NK-92 treated with Interleukin-12 subunit alpha and Interleukin-12 subunit beta, amount 100 ng/mL, for 24 hours (cell line): Measurements from ENCODE around the gene CA6.
"Not testable (repeated sequence)": the region's sequence is repeated elsewhere in the genome, so short reads cannot be mapped to it uniquely, and the experiment has no call there.

Experiments
- DNase-seq: peaks from one replicate; lab custom pipeline; 2025; lab: John Stamatoyannopoulos, UW

The CA6 gene

DNA sequence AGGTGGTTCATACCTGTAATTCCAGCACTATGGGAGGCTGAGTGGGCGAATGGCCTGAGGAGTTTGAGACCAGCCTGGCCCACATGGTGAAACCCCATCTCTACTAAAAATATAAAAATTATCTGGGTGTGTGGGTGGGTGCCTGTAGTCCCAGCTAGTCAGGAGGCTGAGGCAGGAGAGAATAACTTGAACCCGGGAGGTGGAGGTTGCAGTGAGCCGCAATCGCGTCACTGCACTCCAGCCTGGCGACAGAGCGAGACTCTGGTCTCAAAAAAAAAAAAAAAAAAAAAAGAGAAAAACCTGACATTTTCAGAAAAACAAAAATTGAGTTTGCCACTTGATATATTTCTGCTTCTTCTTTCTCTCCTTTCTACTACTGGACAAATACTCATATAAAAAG lies 24.3 kb downstream of the CA6 start:
- no peak for DNase-seq

DNA sequence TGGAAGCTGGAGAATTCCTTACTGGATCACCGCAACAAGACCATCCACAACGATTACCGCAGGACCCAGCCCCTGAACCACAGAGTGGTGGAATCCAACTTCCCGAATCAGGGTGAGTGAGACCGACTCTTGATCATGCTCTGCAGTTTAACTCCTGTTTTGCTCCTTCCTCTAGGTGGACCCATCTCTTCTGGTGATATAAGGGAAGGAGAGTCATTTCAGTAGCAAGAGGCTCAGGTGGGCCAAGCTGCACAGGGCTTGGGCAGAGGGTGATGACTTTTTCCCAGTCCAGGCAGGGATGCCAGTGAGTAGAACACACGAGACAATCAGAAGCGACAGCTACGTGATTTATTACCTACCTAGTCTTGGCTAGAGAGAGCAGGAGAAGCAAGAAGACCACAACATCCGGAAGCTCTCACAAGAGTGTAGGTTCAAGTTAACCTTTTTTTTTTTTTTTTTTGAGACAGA lies 25.2 kb downstream of the CA6 start:
- no peak for DNase-seq

DNA sequence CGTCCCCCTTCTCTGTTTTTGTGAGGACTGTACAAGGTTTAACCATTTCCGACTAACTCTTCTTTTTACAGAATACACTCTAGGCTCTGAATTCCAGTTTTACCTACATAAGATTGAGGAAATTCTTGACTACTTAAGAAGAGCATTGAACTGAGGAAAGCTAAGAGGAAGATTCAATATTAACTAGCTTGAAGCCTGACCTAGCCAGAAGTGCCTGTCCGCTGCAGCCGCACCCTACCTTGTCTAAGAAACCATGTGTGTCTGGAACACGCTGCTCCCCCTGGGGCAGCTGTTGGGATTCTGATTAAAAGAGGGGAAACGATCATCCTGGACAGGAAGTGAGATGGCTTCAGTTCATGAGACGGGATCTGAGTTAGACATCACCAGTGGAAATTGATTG lies 28.9 kb downstream of the CA6 start:
- DNase-seq, result no peak

DNA sequence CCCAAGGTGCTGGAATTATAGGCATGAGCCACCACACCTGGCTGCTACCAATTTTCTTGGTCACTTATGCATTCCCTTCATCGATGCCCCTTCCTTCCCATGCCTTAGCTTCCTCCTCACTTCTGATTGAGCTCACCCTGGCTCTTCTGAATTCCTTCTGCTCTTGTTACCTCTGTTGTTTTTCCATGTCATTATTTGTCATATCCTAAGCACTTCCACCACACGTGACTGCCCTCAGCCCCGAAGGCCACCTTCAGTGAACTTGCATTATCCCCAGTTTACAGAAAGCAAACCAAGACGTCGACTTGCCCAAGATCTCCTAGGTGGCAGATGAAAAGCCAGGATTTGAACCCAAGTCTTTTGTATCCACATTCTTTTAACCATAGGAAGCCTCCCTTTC lies 30.7 kb downstream of the CA6 start:
- no peak for DNase-seq

DNA sequence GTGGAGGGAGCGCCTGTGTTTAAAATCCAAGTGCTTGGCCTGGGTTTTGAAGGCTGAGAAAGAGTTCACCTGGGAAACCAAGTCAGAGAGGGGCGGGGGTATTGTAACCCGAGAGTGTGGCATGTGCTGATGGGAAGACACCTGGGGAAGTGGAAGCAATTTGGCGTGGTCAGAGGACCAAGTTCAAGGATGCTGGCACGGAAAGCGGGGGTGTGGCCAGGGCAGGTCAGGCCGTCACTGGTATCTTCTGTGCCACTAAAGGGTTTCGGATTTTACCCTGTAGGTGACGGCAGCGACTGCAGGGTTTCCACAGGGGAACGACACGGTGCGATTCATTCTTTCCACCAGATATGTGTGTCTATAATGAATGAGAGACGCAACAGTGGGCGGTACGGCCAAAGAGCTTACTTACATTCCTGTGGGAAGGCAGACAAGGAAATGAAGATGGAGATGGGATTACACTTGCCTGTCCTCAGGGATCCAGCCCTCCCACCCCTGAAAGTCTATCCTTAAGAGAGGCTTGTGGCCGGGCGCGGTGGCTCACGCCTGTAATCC lies 31.3 kb downstream of the CA6 start:
- DNase-seq, result no peak

DNA sequence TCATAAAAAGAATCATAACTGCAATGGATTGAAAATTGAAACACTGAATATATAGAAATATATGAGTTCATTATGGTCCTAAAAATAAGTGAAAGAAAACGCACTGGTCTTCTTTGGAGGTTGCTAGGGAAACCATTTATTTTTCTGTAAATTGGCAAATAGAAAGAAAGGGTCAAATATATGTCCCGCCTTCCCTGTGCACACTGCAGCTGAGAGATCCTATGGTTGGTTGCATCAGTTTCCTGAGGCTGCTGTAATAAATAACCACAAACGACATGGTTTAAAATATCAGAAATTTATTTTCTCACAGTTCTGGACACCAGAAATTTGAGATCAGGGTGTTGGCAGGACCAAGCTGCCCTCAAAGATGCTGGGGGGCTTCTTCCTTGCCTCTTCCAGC lies 35.0 kb downstream of the CA6 start:
- no peak for DNase-seq

DNA sequence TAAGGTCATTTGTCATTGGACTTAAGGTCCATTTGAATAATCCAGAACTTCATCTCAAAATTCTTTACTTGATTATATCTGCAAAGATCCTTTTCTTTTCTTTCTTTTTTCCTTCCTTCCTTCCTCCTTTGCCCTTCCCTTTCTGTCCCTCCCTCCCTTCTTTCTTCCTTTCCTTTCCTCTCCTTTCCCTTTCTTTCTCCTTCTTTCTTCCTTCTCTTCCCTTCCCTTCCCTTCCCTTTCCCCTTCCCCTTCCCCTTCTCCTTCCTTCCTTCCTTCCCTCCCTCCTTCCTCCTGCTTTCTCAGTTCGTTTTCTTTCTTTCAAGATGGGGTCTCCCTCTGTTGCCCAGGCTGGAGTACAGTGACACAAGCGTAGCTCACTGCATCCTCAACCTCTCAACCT lies 35.5 kb downstream of the CA6 start:
- no peak for DNase-seq

DNA sequence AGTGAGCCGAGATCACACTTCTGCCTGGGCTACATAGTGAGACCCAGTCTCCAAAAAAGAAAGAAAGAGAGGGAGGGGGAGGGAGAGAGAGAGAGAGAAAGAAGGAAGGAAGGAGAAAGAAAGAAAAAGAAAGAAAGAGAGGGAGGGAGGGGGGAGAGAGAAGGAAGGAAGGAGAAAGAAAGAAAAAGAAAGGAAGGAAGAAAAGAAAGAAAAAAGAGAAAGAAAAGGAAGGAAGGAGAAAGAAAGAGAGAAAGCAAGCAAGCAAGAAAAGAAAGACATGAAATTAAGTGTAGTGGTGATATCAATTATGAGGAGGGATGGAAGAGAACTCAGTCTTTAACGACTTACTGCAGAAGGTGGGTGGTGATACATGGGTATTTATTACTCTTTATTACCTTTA lies 38.5 kb downstream of the CA6 start:
- no peak for DNase-seq

DNA sequence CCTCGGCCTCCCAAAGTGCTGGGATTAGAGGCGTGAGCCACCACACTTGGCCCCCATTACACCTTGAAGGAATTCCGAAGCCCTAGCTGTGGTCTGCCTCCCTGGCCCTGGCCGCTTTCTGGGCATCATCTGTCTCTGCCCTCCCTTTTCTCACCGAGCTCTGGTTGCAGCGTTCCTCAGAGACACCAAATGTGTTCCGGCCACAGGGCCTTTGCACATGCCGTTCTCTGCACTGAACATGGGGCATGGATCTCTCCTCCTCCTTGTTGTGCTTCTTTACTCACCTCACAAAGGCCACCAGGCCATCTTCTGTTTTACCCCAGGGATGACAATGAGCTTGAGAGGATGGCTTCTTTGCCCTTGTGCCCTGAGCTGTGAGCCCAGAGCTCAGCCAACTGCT lies 39.3 kb downstream of the CA6 start:
- DNase-seq, result no peak

DNA sequence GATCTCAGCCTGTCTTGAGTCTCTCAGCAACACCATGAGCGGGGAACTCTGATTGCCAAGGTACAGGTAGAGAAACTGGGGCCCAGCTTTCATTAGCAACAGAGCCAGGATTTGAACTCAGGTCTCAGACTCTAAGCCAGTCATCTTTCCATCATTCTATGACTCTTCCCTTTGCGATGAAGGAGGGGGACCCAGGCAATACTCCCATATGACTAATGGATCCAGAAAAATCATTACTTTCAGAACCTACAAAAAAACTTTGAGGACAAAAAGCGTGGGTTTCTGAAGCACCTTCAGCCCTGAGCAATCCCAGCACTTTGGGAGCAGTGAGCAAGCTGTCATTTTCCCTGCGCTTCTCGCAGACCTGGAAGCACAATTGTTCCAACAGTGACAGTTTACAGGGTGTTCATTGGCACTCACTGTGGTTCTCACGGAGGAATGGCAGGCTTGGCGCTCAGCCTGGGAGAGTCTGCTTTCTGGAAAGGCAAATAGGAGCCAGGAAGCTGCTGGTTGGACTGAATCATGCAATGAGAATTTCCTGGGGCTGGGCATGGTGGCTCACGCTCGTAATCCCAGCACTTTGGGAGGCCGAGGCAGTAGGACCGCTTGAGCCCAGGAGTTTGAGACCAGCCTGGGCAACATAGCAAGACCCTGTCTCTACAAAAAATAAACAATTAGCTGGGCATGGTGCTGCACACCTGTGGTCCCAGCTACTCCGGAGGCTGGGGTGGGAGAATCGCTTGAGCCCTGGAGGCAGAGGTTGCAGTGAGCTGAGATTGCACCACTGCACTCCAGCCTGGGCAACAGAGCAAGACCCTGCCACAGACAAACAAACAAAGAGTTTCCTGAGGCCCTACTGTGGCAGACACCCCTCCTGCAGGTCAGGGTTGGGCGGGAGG lies 40.5 kb downstream of the CA6 start:
- no peak for DNase-seq

DNA sequence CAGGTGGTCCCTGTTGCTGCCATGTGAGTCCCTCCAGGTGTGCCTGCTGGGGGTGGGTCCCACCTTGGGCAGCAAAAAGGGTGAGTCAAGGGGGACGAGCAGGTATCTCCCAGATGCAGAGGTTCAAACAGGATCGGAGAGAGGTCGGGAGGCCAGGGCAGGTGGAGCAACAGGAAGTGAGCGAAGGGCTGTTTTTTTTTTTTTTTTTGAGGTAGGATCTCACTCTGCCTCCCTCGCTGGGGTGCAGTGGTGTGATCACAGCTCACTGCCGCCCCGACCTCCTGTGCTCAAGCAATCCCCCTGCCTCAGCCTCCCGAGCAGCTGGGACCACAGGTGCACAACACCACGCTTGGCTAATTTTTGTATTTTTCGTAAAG lies 41.1 kb downstream of the CA6 start:
- DNase-seq, result no peak

DNA sequence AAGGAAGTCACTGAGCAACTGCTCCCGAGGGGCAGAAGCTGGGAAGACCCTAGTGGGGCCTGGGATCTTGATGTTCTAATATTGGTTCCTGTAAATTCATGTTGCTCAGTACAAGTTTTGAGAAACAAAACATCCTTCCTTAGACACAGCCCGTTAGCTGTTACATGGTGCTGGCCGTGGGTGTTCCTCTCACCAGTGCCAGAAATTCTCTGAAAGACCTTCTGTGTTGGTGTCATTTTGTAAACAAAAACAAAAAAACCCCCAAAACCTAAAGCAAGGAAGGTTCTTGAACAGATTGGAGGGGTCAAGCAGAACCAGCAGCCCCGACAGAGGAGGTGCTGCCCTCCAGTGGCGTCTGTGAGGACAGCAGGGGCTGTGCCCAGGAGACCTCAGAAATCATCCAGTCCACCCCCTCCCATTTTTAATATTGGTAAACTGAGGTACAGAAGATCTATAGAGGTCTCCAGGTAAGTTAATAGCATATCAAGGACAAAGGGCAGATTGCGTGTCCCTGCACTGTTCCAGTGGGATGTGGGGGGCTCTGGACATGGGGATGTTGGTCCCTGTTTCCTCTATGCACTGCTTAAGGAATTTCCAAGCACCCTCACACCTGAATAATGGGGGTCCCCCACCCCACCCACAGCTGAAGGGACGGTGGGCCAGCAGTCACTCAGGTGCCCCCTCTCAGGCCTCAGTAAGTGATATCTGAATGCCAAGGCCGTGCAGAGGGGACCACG lies 42.4 kb downstream of the CA6 start:
- DNase-seq, result peak; percentile 47

DNA sequence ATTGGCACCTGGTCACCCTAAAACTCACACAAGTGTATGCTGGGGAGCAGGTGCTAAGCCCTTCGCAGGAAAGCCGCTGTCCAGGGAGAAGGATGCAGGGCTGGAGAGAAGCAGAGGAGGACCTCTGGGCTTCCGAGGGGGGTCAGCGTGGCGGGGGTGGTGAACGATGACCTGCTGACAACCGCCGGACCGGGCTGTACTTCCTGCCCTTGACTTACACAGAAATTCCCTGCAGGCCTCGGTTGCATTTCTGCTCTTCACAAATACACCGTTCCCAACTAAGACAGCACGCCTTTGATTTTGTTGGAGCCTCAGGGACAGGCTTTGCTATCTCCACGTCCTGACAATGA lies 42.9 kb downstream of the CA6 start:
- no peak for DNase-seq

DNA sequence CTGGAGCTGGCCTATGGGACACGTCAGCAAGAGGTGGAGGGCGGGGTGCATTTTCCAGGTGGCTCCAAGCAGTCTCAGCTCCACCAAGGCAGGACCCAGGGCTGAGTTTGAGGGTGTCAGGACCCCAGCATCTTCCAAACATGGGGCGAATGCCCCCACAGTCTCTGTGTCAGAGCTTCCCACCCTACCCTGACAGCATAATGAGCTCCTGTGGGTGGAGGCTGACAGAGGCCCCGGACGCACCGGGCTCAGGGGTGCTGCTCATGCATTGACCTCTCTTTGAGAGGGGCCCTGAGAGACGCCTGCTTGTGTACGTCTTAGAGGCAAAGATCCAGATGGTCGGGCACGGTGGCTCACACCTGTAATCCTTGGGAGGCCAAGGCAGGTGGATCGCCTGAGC lies 43.4 kb downstream of the CA6 start:
- no peak for DNase-seq

DNA sequence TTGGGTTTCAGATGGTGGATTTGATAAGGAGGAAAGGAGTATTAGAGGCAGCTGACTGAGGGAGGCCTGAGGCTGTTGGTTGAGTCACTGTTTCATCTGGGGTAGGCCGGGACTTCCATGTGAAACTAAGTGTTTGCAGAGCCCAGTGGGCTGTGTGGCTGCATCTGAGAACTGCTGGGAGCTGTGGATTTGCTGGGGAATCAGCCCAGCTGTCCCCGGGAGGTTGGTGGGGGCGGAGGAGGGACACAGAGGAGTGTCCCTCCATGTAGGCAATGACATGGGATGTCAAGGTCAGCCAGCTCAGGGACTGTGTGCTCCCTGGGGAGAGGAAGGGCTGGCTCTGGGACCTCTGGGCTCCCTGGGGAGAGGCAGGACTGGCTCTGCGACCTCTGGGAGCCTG lies 44.2 kb downstream of the CA6 start:
- no peak for DNase-seq

DNA sequence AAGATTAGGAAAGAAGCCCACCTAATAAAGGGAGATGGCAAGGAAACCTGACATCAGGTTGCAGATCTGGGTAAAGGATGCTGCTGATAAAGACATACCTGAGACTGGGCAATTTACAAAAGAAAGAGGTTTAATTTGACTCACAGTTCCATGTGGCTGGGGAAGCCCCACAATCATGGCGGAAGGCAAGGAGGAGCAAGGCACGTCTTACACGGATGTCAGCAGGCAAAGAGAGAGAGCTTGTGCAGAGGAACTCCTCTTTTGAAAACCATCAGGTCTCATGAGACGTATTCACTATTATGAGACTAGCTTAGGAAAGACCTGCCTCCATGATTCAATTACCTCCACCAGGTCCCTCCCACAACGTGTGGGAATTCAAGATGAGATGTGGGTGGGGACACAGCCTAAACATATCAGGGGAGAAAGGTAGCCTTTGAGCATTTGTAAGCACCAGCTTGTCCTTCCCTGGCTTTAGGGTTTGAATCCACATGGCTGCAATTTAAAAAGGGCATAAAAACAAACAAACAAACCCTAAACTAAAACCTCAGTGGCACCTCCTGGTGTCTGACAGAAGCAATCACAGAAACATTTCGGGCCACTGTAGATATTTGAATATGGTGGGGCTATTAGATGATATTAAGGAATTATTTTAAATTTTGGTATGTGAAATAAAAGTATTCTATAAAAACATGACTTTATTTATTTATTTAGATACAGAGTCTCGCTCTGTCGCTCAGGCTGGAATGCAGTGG lies 47.4 kb downstream of the CA6 start:
- no peak for DNase-seq

DNA sequence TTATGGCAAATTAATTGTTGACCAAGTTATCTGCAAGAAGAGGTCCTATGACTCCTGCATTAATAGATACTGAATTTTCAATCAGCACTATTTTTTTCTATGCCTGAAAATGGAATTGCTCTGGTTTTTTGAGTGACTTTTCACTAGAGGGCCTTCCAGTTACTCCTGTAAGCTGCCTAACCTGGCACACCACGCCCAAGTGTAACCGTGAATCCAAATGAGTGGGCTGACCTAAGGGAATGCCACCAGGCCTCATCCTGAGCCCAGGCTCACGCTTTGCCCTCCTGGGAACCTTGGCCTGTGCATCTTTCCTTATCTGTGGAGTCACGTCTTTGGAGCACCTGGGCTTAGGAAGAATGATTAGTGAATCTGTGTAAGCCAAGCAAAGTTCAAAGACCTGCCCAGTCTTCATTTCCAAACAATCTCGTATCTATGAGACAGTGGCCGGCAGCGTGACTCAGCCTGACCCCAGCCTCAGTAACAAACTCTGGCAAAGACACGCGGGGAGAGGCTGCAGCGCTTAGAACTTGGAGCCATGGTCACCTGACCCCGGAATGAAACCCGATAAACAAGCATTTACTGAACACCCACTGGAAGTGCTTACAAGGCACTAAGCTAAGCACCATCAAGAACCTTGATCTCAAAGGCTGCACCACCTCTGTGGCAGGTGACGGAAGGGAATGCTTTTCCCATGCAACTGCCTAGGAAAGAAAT lies 48.5 kb downstream of the CA6 start:
- not testable (repeated sequence) for DNase-seq

DNA sequence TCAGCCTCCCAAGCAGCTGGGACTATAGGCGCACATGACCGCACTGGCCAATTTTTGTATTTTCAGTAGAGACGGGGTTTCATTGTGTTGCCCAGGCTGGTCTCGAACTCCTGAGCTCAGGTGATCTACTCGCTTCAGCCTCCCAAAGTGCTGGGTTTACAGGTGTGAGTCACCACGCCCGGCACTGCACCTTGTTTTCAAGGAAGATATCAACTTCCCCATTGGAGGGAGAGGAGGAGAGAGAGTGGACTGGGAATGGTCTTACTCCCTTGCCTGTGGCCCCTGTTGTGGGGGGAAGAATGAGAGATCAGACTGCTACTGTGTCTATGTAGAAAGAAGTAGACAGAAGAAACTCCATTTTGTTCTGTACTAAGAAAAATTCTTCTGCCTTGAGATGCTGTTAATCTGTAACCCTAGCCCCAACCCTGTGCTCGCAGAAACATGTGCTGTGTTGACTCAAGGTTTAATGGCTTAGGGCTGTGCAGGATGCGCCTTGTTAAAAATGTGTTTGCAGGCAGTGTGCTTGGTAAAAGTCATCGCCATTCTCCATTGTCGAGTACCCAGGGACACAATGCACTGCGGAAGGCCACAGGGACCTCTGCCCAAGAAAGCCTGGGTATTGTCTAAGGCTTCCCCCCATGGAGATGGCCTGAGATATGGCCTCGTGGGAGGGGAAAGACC lies 56.0 kb downstream of the CA6 start:
- not testable (repeated sequence) for DNase-seq

DNA sequence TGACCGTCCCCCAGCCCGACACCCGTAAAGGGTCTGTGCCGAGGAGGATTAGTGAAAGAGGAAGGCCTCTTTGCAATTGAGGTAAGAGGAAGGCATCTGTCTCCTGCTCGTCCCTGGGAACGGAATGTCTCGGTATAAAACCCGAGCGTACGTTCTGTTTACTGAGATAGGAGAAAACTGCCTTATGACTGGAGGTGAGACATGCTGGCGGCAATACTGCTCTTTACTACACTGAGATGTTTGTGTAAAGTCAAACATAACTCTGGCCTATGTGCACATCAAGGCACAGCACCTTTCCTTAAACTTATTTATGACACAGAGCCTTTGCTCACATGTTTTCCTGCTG lies 56.5 kb downstream of the CA6 start:
- not testable (repeated sequence) for DNase-seq

DNA sequence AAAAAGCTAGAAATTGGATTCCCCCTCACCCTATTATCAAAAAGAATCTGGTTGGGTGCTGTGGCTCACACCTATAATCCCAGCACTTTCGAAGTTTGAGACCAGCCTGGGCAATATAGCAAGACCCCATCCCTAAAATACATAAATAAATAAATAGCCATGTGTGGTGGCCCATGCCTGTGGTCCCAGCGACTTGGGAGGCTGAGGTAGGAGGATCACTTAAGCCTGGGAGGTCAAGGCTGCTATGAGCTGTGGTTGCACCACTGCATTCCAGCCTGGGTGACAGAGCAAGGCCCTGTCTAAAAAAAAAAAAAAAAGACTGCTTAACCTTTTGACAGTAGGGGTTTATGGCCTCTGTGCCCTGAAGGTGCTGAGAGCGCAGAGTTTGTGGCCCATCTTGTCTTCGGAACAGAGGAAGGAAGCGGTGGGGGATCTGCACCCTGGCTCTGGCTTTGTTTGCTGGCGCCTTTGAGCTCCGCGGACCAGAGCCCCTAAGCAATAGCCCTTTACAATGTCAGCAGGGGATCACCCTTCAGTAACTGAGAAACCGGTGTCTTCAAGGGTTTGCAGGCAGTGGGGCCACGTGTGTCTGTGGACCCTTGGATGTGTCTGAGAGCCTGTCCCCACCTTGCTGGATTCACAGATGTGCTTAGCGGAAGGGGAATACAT lies 58.5 kb downstream of the CA6 start:
- no peak for DNase-seq
